HepG2 (cell line): Measurements from ENCODE around the gene CABLES1. TPM values are rescaled to one million over a fixed set of nuclear protein-coding genes. Genes with fewer than 3 reads are reported as not detected.

ENCODE experiments used
- ATAC-seq: fragments of 200-7000 bp; cut with Tn5 transposase; 3 replicates; pipeline ENCODE4 v1.9.1; 2020; ENCODE audit warnings: mild to moderate bottlenecking, moderate library complexity
- BruUV-seq: library from RNA; stranded (reverse); fragments of 400-500 nt; replicated peaks from 2 replicates; lab custom pipeline; 2021; lab: Mats Ljungman, UMichigan
- CTCF ChIA-PET: fragments of 300-600 bp; formaldehyde crosslinking; extraction: SDS; loops from one replicate; lab custom pipeline; 2021; ENCODE audit warnings: low total read pairs, inconsistent platforms, low intra/inter-chr PET ratio; lab: Yijun Ruan, JAX
- POLR2A ChIA-PET: fragments of 350-600 bp; sonication (Branson Sonifier 250); formaldehyde crosslinking; loops from one replicate; lab custom pipeline; 2020; ENCODE audit warnings: antibody characterized with exemption, inconsistent platforms; lab: Yijun Ruan, JAX
- DNase-seq: peaks from one replicate; pipeline ENCODE4 v3.0.0-alpha.2; 2015; ENCODE audit warnings: low spot score
- FAIRE-seq: peaks from 3 replicates; lab custom pipeline; 2011; peaks lifted over from hg19 to GRCh38; lab: Jason Lieb, UNC
- H2AFZ ChIP-seq: one replicate; pipeline ENCODE4 v1.6.1; 2011; ENCODE audit warnings: low read length, inconsistent platforms
- H3K27ac ChIP-seq: fragments of 300-600 bp; 3 replicates; pipeline ENCODE4 v1.8.0; 2011; ENCODE audit warnings: mixed run types, mild to moderate bottlenecking, mixed read lengths, low read length, inconsistent platforms; ENCODE audit not compliant: insufficient read depth; ENCODE audit errors: extremely low read length
- H3K27me3 ChIP-seq, 2 experiments: fragments of 200-600 bp in 1 of 2; 2 replicates in 1 of 2; 3 replicates in 1 of 2; pipeline versions ENCODE4 v1.6.0 to v1.8.0; 2011; ENCODE audit warnings: low read length in 2 of 2, mild to moderate bottlenecking in 2 of 2, moderate library complexity in 2 of 2, inconsistent platforms in 1 of 2; ENCODE audit not compliant: insufficient read depth in 2 of 2, control insufficient read depth in 1 of 2
- H3K36me3 ChIP-seq, 2 experiments: fragments of 200-600 bp in 1 of 2; replicated peaks in 1 of 2; 2 replicates in 1 of 2; 3 replicates in 1 of 2; pipeline versions ENCODE4 v1.5.1 to v1.8.0; 2011; ENCODE audit warnings: low read length in 2 of 2, inconsistent platforms in 1 of 2; ENCODE audit not compliant: insufficient read depth in 2 of 2, control insufficient read depth in 1 of 2
- H3K4me1 ChIP-seq: 2 replicates; pipeline ENCODE4 v1.5.1; 2012; ENCODE audit warnings: low read length, inconsistent platforms; ENCODE audit not compliant: insufficient read depth
- H3K4me2 ChIP-seq: 2 replicates; pipeline ENCODE4 v1.6.0; 2011; ENCODE audit warnings: low read depth, low read length, inconsistent platforms
- H3K4me3 ChIP-seq, 3 experiments: fragments of 200-600 bp in 1 of 3; sonication (generic), shearing (Covaris generic) in 1 of 3; replicated peaks in 1 of 3; 2 replicates each; pipeline ENCODE4 v1.5.1; 2011 to 2016; ENCODE audit warnings: low read length in 3 of 3, inconsistent platforms in 2 of 3, low read depth in 2 of 3, mild to moderate bottlenecking in 2 of 3, control low read depth in 1 of 3, mixed read lengths in 1 of 3; ENCODE audit not compliant: insufficient read depth in 1 of 3
- H3K79me2 ChIP-seq: one replicate; pipeline ENCODE4 v1.6.1; 2011; ENCODE audit warnings: low read length, inconsistent platforms; ENCODE audit not compliant: insufficient read depth
- H3K9ac ChIP-seq: 2 replicates; pipeline ENCODE4 v1.6.0; 2011; ENCODE audit warnings: mild to moderate bottlenecking, low read depth, low read length, inconsistent platforms; ENCODE audit not compliant: insufficient read depth
- H3K9me3 ChIP-seq: 2 replicates; pipeline ENCODE4 v1.5.1; 2012; ENCODE audit warnings: mild to moderate bottlenecking, low read length
- H4K20me1 ChIP-seq: 2 replicates; pipeline ENCODE4 v1.6.0; 2011; ENCODE audit warnings: inconsistent platforms, mild to moderate bottlenecking, low read length, moderate library complexity; ENCODE audit not compliant: insufficient read depth
- EEA1 ChIP-seq: sonication (generic); formaldehyde crosslinking; IDR thresholded peaks from 2 replicates; pipeline ENCODE4 v1.5.1; 2020; ENCODE audit warnings: mild to moderate bottlenecking, missing genetic modification reagents, borderline replicate concordance
- FOSL2 ChIP-seq: sonication (generic); formaldehyde crosslinking; IDR thresholded peaks from 2 replicates; pipeline ENCODE4 v1.4.0; 2020; ENCODE audit warnings: missing genetic modification reagents
- FOXP1 ChIP-seq, 2 experiments: fragments of 450-650 bp in 1 of 2; IDR thresholded peaks; 2 replicates each; pipeline ENCODE4 v1.6.1; 2017 to 2018; ENCODE audit warnings: antibody characterized with exemption in 1 of 2
- HOXA9 ChIP-seq: sonication (generic); formaldehyde crosslinking; IDR thresholded peaks from 2 replicates; pipeline ENCODE4 v1.8.1; 2022; ENCODE audit warnings: missing genetic modification reagents, mild to moderate bottlenecking, moderate library complexity, borderline replicate concordance
- MEF2D ChIP-seq: sonication (generic); formaldehyde crosslinking; IDR thresholded peaks from 2 replicates; pipeline ENCODE4 v1.5.1; 2020; ENCODE audit warnings: mild to moderate bottlenecking, missing genetic modification reagents
- MTA3 ChIP-seq: sonication (generic); formaldehyde crosslinking; IDR thresholded peaks from 2 replicates; pipeline ENCODE4 v1.4.0; 2020; ENCODE audit warnings: missing genetic modification reagents
- NR2C2 ChIP-seq: sonication (generic); formaldehyde crosslinking; IDR thresholded peaks from 2 replicates; pipeline ENCODE4 v1.4.0; 2020; ENCODE audit warnings: missing genetic modification reagents, mild to moderate bottlenecking, moderate library complexity, borderline replicate concordance
- PAF1 ChIP-seq: IDR thresholded peaks from 2 replicates; pipeline ENCODE4 v1.6.1; 2016; ENCODE audit warnings: missing genetic modification reagents, missing compliant biosample characterization
- SMC3 ChIP-seq: IDR thresholded peaks from 2 replicates; pipeline ENCODE4 v1.6.1; 2011; ENCODE audit warnings: low read length, improper control_type of control experiment
- STAG1 ChIP-seq: sonication (generic); formaldehyde crosslinking; IDR thresholded peaks from 2 replicates; pipeline ENCODE4 v1.4.0; 2020; ENCODE audit warnings: missing genetic modification reagents
- TBX2 ChIP-seq: sonication (generic); formaldehyde crosslinking; IDR thresholded peaks from 2 replicates; pipeline ENCODE4 v1.5.0; 2020; ENCODE audit warnings: missing genetic modification reagents, mild to moderate bottlenecking, borderline replicate concordance
- TCF7 ChIP-seq: sonication (generic); IDR thresholded peaks from 2 replicates; pipeline ENCODE4 v1.6.1; 2016; ENCODE audit warnings: antibody characterized with exemption, low read depth
- THRA ChIP-seq: sonication (generic); formaldehyde crosslinking; IDR thresholded peaks from 2 replicates; pipeline ENCODE4 v1.4.0; 2020; ENCODE audit warnings: missing genetic modification reagents, borderline replicate concordance
- ZFAT ChIP-seq: sonication (generic); formaldehyde crosslinking; conservative IDR thresholded peaks from 2 replicates; pipeline ENCODE4 v1.8.1; 2023; ENCODE audit warnings: missing genetic modification reagents, inconsistent platforms
- ZNF276 ChIP-seq: sonication (generic); formaldehyde crosslinking; IDR thresholded peaks from 2 replicates; pipeline ENCODE4 v1.4.0; 2020; ENCODE audit warnings: mild to moderate bottlenecking, low read depth, missing genetic modification reagents
- ZNF367 ChIP-seq: sonication (generic); formaldehyde crosslinking; IDR thresholded peaks from 2 replicates; pipeline ENCODE4 v1.4.0; 2020; ENCODE audit warnings: missing genetic modification reagents, borderline replicate concordance
- ZNF768 ChIP-seq: sonication (generic); formaldehyde crosslinking; IDR thresholded peaks from 2 replicates; pipeline ENCODE4 v1.4.0; 2020; ENCODE audit warnings: missing genetic modification reagents
- WGBS: methylation state at CpG from one replicate; pipeline ENCODE4 v1.1.6; 2017; ENCODE audit warnings: low lambda C conversion rate; 5-methylcytosine and 5-hydroxymethylcytosine counted together
- in situ Hi-C: cut with HindIII; loops from 2 replicates; pipeline ENCODE4 v1.10.0; 2017; ENCODE audit warnings: low pct_unique_long_range_greater_than_20kb; ENCODE audit not compliant: extremely low pct_ligation_motif_present
- intact Hi-C: fragments of 100-400 bp; cut with micrococcal nuclease; formaldehyde crosslinking; loops from one replicate; pipeline ENCODE4 v1.10.0; 2022; ENCODE audit not compliant: unreplicated experiment
- polyA plus RNA-seq, 8 experiments: library from polyadenylated mRNA; depleted of rRNA in 3 of 8; stranded (reverse) in 7 of 8; unstranded in 1 of 8; fragments of >200 nt; fragmentation: Illumina TruSeq in 4 of 8; extraction: Trizol in 4 of 8; gene quantifications; 2 replicates each; pipeline versions ENCODE4 v1.2.1 to v1.2.3, GENCODE V29; 2011 to 2016; ENCODE audit warnings: low read depth in 4 of 8, missing spikeins in 1 of 8, mixed read lengths in 1 of 8; ENCODE audit not compliant: insufficient read depth in 1 of 8
- total RNA-seq, 5 experiments: library from RNA; depleted of rRNA; stranded (reverse); fragments of >200 nt; fragmentation: Illumina TruSeq; extraction: Trizol; gene quantifications; 2 replicates each; pipeline ENCODE4 v1.2.3, GENCODE V29; 2016; ENCODE audit warnings: low read depth in 1 of 5

The CABLES1 gene
- total and polyA plus RNA-seq, 2 of the 13 experiments (the other 11 are each of a cell fraction or from before 2014, with no cell fraction given) = 14.7 to 25.8 TPM

DNA sequence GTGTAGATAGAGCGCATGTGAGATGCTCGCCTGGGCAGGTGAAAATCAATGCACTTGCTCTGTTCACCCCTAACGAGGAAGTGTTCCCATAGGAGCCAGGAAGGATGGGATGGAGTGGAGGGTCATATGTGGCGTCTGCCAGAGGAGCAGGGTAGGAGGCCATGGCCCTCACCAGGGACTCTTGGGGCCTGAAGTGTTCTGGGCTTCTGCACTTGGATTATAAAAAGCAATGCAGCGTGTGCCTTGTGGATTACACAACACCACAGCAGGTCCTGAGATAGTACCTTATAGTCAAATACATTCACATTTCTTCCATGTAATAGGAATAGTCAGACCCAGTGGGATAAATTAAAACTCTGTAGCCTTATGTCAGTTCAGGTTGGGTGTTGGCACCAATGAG, 100.1 kb downstream of the CABLES1 start (continued):
- TF ChIP-seq ZNF276 (CRISPR knock-in tag) = no peak
- TF ChIP-seq FOSL2 (CRISPR knock-in tag) = no peak

- ATAC-seq (no peak), DNase-seq (no peak), FAIRE-seq (no peak)
- no peak overlapping the region for H3K4me2 ChIP-seq
- no peak overlapping the region for H2AFZ ChIP-seq
- TF ChIP-seq PAF1 = no peak
- no peak for TF ChIP-seq MEF2D
- TF ChIP-seq MTA3 (CRISPR knock-in tag) = no peak
- no peak for TF ChIP-seq THRA (CRISPR knock-in tag)
- TF ChIP-seq HOXA9 = no peak
- no peak for TF ChIP-seq TCF7
- no peak for TF ChIP-seq FOXP1 (IDR thresholded peaks at IDR 0.05)
- TF ChIP-seq FOXP1 (CRISPR knock-in tag; IDR thresholded peaks at IDR 0.05) = no peak
- TF ChIP-seq SMC3 = no peak
- TF ChIP-seq NR2C2 (CRISPR knock-in tag) = no peak
- no peak for TF ChIP-seq ZNF768 (CRISPR knock-in tag)
- no peak for TF ChIP-seq ZNF367 (CRISPR knock-in tag)
- TF ChIP-seq TBX2 (CRISPR knock-in tag) = no peak
- no peak for TF ChIP-seq STAG1 (CRISPR knock-in tag)
- TF ChIP-seq EEA1 = no peak
- TF ChIP-seq ZFAT (CRISPR knock-in tag) = no peak
- POLR2A ChIA-PET = no interaction called here
- H3K27me3 ChIP-seq = no peaks in the 10 kb centered on the region
- in situ Hi-C loops = no loop called here
- no peak overlapping the region for H3K9ac ChIP-seq
- peaks cover 17 to 58% of the 10 kb centered on the region in 2 experiments for H3K36me3 ChIP-seq
- no TSS peak for BruUV-seq
- 93% methylated on average over 7 of the region's 11 CpGs for WGBS
- no peaks in the 10 kb centered on the region for H4K20me1 ChIP-seq
- intact Hi-C loops = no loop called here
- H3K79me2 ChIP-seq = no peaks in the 10 kb centered on the region
- CTCF ChIA-PET = no interaction called here
- H3K4me3 ChIP-seq = no peak overlapping the region
- no peaks in the 10 kb centered on the region for H3K9me3 ChIP-seq
- no peak overlapping the region for H3K27ac ChIP-seq
- H3K4me1 ChIP-seq = no peaks in the 10 kb centered on the region
These were observed 100.6 kb downstream of the CABLES1 start for GRCh38 chr18:23235860-23236259.
